ENCODE data around the gene DDX25. TPM values are rescaled to one million over a fixed set of nuclear protein-coding genes. Genes with fewer than 3 reads are reported as not detected.
A peak's percentile ranks its signal among the peaks of the same experiment; 100 is the strongest.

DDX25 gene
- total and polyA plus RNA-seq, 2 of the 8 experiments (the other 6 are each of a cell fraction or from before 2014, with no cell fraction given), result 17.6 to 17.9 TPM

GRCh38 chr11:125934473-125934872, 30.2 kb downstream of the DDX25 start:
- Histone ChIP-seq H2AK5ac (ENCODE audit: low read depth, low read length) (no peak overlapping the region), H3K9ac (replicated peaks in 1 of 4; ENCODE audit: extremely low read depth in 1 of 4, low read depth in 3 of 4, low read length in 3 of 4) (no peak overlapping the region)

More at GRCh38 chr11:125934473-125934872, 30.2 kb downstream of the DDX25 start:
- no peak overlapping the region for H2BK120ac ChIP-seq (replicated peaks; ENCODE audit: low read depth, low read length)
- H2BK5ac ChIP-seq (ENCODE audit: low read depth, low read length), result no peak overlapping the region
- H3K4me3 ChIP-seq (ENCODE audit: extremely low read depth in 1 of 4, insufficient read depth in 2 of 4, low read depth in 3 of 4, low read length in 4 of 4), result no peak overlapping the region
- no peak overlapping the region for H2BK15ac ChIP-seq (ENCODE audit: low read length)
- POLR2A ChIA-PET (ENCODE audit: partially characterized antibody), result interaction anchor here (1.4 kb wide), 1 partner anchor 112 kb away, joined by 3 read pairs; no protein-coding TSS in a partner anchor
- H3K27ac ChIP-seq (ENCODE audit: low read depth, low read length), result no peak overlapping the region
- no peak overlapping the region for H4K5ac ChIP-seq (ENCODE audit: insufficient read length, low read depth, low read length)
- no peaks in the 10 kb centered on the region for H3K9me3 ChIP-seq (ENCODE audit: insufficient read depth in 2 of 2, low read depth in 1 of 2, low read length in 1 of 2)
- no peak overlapping the region for H4K8ac ChIP-seq (ENCODE audit: extremely low read depth, insufficient read depth, low read length)
- H3K27me3 ChIP-seq (replicated peaks in 1 of 4; ENCODE audit: control insufficient read depth in 3 of 4, extremely low read depth in 1 of 4, insufficient read depth in 3 of 4, low read length in 3 of 4), result peaks cover 0 to 6% (median 2%) of the 10 kb centered on the region in 4 experiments; a peak in 2 of 7 replicates
- H3K18ac ChIP-seq (ENCODE audit: extremely low read depth, low read length), result no peak overlapping the region
- H2AFZ ChIP-seq (ENCODE audit: low read length), result no peak overlapping the region
- H2BK12ac ChIP-seq (ENCODE audit: low read depth, low read length), result no peak overlapping the region
- H3K36me3 ChIP-seq (ENCODE audit: control insufficient read depth in 2 of 4, insufficient read depth in 4 of 4, low read length in 3 of 4), result no peaks in the 10 kb centered on the region
- H3K23me2 ChIP-seq (ENCODE audit: low read depth, low read length), result no peaks in the 10 kb centered on the region
- 97% methylated on average over 8 of the region's 8 CpGs; no CpG with 5 or more reads in 1 of the 2 experiments for WGBS, 2 experiments (ENCODE audit: extremely low coverage in 1 of 2, insufficient coverage in 1 of 2, insufficient read length in 1 of 2, insufficient replicate concordance in 2 of 2, low coverage in 1 of 2, low lambda C conversion rate in 2 of 2, missing lambda C conversion rate in 1 of 2)
- H2BK20ac ChIP-seq (ENCODE audit: low read length), result no peak overlapping the region
- FAIRE-seq, result no peak
- no peak overlapping the region for H3K56ac ChIP-seq (replicated peaks; ENCODE audit: insufficient read length, low read depth, low read length)
- H3K4me2 ChIP-seq (ENCODE audit: insufficient read depth in 1 of 2, low read depth in 2 of 2, low read length in 2 of 2), result no peak overlapping the region
- no peaks in the 10 kb centered on the region for H3K79me1 ChIP-seq (ENCODE audit: low read depth, low read length)
- H3K79me2 ChIP-seq (ENCODE audit: control insufficient read depth in 1 of 2, insufficient read depth in 2 of 2, low read length in 2 of 2), result no peaks in the 10 kb centered on the region
- TF ChIP-seq RAD21 (IDR thresholded peaks at IDR 0.05 in 1 of 2, conservative IDR thresholded peaks at IDR 0.05 in 1 of 2; ENCODE audit: low read depth in 2 of 2, low read length in 2 of 2), result no peak
- no peak for TF ChIP-seq SIN3A (conservative IDR thresholded peaks at IDR 0.05 in 1 of 2, IDR thresholded peaks at IDR 0.05 in 1 of 2; ENCODE audit: low read depth in 1 of 2, low read length in 2 of 2)
- TF ChIP-seq GABPA (IDR thresholded peaks at IDR 0.05; ENCODE audit: borderline replicate concordance, insufficient read depth, low read length), result no peak
- TF ChIP-seq CEBPB (IDR thresholded peaks at IDR 0.05; ENCODE audit: low read depth, low read length), result no peak
- no peak for TF ChIP-seq RBBP5 (IDR thresholded peaks at IDR 0.05; ENCODE audit: borderline replicate concordance, low read depth, low read length)
- no peak for TF ChIP-seq JUND (IDR thresholded peaks at IDR 0.05; ENCODE audit: low read length)
- no peak for TF ChIP-seq CBX5 (IDR thresholded peaks at IDR 0.05; ENCODE audit: low read depth, low read length)
- TF ChIP-seq EZH2 (IDR thresholded peaks at IDR 0.05; ENCODE audit: low read depth, low read length, severe bottlenecking), result no peak
- no peaks in the 10 kb centered on the region for H4K20me1 ChIP-seq (replicated peaks in 1 of 2; ENCODE audit: control insufficient read depth in 1 of 2, insufficient read depth in 2 of 2, low read length in 2 of 2)
- DNase-seq (ENCODE audit: low read depth in 1 of 2, low spot score in 2 of 2), result peak in 1 of 2 experiments; percentile 32
- H3K23ac ChIP-seq (ENCODE audit: insufficient read length), result no peak overlapping the region
- peaks cover 6 to 14% (median 11%) of the 10 kb centered on the region in 4 experiments for H3K4me1 ChIP-seq (replicated peaks in 1 of 4; ENCODE audit: control insufficient read depth in 3 of 4, insufficient read depth in 4 of 4, low read length in 3 of 4)
- H3K4ac ChIP-seq (replicated peaks; ENCODE audit: insufficient read length, low read depth, low read length), result no peak overlapping the region
- H3K14ac ChIP-seq (ENCODE audit: insufficient read length), result no peak overlapping the region
- H4K91ac ChIP-seq (replicated peaks; ENCODE audit: insufficient read length, low read length), result no peak overlapping the region
- CTCF ChIA-PET (ENCODE audit: partially characterized antibody), result interaction anchor here (1.0 to 2.4 kb wide), 3 partner anchors 9 to 22 kb away, joined by 3 to 10 read pairs (median 5); no protein-coding TSS in a partner anchor
